Stimulated activated CD8-positive, alpha-beta memory T cell treated with anti-CD3 and anti-CD28 coated beads, Interleukin-7, amount 100 ng/mL, for 4 hours (primary cell): ENCODE results near the gene MOBP.
"Not testable (repeated sequence)": the region's sequence is repeated elsewhere in the genome, so short reads cannot be mapped to it uniquely, and the experiment has no call there.

Source experiments
- DNase-seq, 2 donors: peaks; one replicate each; pipeline ENCODE4 v3.0.0-alpha.2; 2020; ENCODE audit warnings: low read depth in 2 of 2

MOBP gene

DNA sequence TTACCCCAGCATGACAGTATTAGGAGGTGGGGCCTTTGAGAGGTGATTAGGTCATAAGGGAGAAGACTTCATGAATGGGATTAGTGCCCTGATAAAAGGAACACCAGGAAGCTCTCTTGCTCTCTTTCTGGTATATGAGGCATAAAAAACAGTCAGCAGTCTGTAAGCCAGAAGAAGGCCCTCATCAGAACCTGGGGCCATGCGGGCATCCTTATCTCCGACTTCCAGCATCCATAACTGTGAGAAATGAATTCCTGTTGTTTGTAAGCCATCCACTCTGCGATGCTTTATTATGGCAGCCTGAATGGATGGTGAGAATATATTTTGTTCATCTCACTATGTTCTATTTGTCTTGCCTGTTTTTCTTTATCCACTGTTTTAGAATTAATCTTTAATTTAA, 17.7 kb upstream of the MOBP start:
- DNase-seq = no peak

DNA sequence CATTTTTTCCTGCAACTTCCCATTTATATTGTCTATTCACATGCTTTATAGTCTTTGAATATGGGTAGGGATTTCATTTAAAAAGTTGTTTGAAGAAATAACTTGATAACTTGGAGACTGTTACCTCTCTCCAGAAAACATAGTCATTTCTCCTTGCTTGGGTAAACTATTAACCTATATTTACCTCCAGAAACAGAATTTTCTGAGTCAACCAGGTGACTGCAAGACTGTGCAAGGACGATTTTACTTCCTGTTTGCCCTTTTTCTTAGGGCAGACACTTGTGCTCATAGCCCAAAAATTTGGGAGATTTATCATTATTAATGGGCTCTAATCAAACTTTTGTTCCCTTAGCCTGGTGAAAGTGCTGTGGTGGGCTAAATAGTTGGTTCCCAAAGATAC, 14.3 kb upstream of the MOBP start:
- DNase-seq = no peak

DNA sequence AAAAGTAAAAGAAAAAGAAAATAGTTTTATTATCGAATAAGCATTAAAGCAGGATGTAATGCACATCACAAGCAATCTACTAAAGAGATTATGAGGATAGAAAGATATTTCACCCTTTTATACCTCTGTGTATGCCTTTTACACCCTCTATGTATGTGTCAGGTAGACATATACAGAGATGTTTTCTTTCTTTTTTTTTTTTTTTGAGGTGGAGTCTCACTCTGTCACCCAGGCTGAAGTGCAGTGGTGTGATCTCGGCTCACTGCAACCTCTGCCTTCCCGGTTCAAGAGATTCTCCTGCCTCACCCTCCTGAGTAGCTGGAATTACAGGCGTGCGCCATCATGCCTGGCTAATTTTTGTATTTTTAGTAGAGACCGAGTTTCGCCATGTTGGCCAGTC, 13.6 kb upstream of the MOBP start:
- not testable (repeated sequence) for DNase-seq

DNA sequence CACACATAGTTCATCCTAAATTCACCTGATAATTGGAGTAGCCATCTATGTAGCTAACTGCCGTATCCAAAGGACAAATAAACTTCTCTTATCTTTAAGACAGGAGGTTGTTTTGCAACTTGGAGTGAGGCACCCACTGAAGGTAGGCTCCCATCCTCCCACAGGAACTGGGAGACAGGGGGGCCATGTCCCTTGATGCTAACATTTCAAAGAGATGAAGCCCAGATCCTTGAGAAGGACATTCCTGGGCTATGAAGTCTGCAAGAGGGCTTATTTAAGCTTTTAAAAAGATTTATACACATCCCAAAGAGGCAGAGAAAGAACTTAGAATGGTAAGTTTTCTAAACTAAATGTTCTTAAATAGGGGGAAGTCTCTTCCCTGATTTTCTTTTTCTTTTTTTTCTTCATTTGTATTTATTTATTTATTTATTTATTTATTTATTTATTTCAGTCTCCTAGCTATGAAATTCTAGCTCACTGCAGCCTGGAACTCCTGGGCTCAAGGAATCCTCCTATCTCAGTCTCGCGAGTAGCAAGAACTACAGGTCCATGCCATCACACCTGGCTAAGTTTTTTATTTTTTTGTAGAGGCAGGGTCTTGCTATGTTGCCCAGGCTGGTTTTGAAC, 12.8 kb upstream of the MOBP start:
- no peak for DNase-seq

DNA sequence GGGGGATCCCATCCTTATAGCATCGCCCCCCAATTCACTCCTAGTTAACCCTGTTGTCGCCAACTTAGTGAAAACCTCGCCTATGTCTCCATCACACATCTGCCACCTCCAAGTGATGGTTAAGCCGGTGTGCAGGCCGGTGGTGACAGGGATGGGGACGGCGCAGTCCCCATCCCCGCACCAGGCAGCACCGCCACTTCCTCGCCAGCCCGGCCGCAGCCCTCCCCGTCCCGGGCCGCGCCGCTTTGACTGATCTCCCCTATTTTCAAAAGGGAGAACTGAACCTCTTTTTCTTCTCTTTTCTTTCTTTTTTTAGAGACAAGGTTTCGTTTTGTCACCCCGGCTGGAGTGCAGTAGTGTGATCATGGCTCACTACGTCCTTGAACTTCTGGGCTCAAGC, 11.3 kb upstream of the MOBP start:
- DNase-seq = no peak

DNA sequence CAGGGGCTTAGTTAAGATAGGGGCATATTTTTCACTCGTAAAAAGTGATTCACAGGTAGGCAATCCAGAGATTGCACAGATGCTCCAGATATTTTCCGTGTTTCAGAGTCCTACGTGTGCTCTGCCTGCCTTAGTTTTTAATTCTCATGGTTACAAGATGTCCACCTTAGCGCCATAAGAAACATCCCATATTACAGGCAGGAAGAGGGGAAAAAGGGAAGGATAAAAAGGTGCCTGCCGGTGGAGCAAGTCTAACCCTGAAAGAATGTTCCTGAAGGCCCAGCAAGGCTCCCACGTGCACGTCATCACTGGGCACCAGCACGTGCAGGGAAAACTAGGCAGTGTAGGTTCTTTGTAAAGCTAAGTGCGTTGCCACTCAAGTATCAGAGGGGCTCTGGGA, 10.1 kb upstream of the MOBP start:
- no peak for DNase-seq

DNA sequence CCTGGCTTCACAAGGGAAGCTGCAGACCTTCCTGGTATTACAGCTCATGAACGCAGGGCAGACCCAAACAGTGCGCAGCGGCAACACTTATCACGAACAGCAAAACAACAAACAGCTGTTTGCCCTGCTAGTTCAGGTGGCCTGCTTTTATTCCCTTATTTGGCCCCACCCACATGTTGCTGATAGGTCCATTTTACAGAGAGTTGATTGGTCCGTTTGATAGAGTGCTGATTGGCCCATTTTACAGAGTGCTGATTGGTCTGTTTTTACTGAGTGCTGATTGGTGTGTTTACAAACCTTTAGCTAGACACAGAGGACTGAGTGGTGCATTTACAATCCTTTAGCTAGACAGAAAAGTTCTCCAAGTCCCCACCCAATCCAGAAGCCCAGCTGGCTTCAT, 8.9 kb upstream of the MOBP start:
- not testable (repeated sequence) for DNase-seq

DNA sequence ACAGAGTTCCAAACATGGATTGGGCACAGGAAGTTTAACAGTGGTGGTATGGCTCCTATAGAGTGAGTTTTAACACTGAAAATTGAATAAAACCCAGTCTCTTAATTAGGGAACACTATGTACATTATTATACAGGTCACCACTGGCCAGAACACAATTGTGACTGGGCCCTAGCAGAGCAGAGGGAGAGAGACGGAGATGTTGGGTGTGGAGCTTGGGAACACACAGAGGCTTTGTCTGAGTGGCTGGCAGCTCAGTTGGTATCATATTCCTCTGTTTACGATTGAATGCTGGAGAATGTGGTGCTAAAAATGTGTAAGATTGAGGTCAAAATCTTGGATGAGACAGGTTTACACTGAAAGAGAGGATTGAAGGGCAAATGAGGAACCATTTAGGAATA, 6.8 kb upstream of the MOBP start:
- DNase-seq = no peak

DNA sequence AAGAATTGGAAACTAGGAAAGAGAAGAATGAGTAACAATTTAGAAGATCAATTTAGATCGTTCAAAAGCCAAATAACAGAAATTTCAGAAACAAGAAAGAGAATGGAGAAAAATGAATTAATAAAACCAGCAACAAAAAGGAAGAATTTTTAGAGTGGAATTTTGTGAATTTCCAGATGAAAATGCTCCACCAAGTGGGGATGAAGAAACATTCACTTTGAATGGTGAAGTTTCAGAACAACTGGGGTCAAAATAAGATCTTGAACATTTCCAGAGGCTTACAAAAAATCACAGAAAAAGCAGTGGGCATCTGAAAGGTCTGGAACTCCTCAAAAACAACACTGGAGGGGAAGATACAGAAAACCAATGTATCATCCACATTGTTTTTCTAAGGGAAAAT, 4.2 kb upstream of the MOBP start:
- no peak for DNase-seq

DNA sequence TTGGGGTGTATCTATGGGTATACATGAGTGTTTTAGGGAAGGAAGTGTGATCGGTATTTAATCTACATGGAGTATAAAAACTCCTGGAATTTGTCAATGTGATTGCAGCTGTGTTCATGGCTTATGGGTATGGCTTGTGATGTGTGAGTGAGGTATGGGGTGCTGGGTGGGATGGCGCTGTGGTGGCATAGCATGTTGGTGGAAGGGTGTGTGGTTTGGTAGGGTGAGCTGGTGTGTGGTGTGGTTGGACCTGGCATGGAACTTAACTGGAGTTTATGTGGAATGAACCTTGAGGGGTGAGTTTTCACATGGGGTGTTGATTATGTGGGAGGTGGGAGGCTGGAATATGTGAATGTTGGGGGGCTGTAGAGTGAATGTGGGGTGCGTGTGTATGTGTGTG, 492 bp upstream of the MOBP start:
- no peak for DNase-seq

DNA sequence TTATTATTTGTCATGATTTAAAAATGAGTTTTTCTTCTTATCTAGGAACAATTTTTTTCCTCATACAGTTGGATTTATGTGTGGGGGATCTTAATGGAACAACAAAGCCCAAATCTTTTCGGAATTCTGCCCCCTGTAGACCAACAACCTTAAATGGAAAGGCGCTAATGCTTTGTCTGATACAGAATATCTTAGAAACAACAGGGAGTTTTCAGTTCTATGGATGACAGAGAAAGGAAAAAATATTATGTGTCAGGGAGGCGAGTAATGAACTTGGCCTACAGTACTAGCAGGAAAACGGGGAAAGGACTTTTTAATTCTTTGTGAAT, 592 bp downstream of the MOBP start:
- DNase-seq = no peak

DNA sequence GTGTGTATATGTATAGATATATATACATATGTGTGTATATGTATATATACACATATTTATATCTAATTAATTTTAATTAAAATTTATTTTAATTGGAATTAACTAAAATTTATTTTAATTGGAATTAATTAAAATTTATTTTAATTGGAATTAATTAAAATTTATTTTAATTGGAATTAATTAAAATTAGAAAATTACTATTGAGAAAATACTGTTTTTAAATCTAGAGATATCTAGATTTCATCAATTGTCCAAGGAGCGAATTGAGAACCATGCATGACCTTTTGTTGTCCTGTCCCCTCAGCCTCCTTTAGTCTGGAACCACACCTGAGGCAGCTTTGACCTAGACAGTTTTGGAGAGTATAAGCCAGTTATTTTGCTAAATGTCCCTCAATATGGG, 1.8 kb downstream of the MOBP start:
- DNase-seq = no peak

DNA sequence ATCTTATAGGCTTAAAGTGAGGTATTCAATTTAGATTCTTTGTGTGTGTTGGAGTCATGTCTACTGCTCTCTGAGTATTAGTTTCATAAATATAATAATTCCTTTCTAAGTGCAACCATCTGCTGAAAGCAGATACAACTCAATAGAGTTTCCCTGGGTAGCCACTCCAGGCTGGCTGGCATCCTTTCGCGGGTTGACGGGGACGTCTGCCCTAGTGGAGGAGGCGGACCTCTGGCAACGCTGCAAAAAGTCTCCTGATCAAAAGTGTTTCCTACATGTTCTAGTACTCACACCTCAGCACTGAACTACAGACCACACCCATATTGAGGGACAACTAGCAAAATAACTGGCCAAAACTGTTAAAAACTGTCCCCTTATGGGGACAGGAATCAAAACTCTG, 2.5 kb downstream of the MOBP start:
- DNase-seq = no peak

DNA sequence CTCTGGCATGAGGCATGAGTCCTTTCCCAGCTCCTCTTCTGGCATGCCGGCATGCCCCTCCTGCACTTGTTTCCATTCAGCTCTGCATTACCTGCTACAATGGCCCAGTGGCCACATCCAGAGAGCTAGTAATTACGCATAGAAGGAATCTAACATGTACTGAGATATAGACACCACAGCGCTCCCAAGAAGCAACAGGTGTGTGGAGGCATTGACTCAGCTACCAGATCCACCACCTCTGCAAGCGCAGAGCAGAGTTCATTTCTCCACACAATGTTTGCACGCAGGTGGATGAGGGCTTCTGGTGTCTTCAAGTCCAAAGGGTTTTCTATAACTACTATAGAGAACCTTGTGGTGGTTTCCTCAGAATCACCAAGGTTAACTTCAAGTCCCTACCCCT, 4.2 kb downstream of the MOBP start:
- no peak for DNase-seq

DNA sequence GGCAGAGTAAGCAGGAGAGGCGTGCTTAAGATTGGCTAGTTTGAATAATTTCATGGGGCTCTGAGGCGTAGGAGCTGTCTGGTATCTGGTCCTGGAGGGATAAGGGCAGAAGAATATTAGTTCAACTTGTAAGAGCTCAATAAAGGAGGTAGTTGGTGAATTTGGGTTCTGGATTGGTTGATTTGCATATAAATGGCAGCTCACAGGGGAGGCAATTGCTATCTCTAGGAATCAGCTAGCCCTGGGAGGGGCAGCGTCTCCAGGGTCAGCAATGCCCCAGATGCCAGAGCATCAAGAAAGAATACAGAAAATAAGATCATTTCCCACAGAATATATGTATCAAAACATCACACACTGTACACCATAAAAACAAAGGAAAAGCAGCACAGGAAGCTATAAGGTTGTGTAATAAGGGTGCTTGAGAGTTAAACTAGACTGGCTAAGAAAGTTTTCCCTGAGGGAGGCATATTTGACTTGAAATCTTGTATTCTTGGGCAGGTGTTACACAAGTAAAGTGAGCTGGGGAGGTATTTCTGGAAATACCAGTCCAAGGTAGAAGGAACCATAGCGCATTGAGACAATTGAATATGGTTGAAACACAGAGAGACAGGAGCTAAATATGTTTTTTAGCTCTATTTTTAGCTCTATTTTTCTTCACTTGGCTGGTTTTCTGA, 6.1 kb downstream of the MOBP start:
- DNase-seq = no peak

DNA sequence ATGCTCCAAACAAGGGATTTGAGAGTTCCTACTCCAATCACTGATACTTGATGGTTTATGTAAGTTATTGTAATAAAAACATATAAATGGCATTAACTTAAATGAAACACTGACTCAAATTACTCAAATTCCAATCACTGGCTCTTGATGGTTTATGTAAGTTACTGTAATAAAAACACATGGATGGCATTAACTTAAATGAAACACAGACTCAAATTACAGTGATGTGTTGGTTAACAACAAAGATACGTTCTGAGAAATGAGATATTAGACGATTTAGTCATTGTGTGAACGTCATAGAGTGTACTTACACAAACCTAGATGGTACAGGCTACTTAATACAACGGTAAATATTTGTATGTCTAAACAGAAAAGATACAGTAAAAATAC, 6.6 kb downstream of the MOBP start:
- DNase-seq = no peak

DNA sequence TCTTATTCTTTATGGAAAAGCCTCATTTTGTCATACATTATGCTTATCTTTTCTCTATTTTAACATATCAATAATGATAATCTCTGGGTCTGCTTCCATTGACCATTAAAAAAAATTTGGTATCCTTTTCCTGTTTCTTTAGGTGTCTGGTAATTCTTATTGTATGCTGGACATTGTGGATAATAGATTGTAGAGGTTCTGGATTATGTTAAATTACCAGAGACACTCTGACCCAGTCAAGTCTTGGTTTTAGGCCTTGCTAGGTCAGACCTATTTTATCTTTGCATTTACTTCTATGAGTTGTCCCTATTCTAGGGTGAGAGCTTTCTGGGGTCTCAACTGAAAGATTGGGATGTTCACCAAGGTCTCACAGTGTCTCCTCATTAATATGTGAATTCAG, 9.3 kb downstream of the MOBP start:
- no peak for DNase-seq

DNA sequence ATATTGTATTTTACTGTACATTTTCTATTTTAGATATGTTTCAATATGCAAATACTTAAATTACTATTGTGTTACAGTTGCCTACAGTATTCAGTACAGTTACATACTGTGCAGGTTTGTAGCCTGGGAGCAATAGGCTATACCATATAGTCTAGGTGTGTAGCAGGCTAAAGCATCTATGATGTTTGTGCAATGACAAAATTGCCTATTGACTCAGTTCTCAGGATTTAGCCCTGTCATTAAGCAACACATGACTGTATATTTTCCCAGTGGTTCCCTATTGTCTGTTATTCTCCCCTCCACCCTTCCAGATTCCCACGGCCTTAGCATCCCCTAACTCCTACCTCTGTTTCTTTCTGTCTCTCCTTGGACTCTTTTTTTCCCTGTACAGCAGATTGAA, 10.7 kb downstream of the MOBP start:
- DNase-seq = no peak

DNA sequence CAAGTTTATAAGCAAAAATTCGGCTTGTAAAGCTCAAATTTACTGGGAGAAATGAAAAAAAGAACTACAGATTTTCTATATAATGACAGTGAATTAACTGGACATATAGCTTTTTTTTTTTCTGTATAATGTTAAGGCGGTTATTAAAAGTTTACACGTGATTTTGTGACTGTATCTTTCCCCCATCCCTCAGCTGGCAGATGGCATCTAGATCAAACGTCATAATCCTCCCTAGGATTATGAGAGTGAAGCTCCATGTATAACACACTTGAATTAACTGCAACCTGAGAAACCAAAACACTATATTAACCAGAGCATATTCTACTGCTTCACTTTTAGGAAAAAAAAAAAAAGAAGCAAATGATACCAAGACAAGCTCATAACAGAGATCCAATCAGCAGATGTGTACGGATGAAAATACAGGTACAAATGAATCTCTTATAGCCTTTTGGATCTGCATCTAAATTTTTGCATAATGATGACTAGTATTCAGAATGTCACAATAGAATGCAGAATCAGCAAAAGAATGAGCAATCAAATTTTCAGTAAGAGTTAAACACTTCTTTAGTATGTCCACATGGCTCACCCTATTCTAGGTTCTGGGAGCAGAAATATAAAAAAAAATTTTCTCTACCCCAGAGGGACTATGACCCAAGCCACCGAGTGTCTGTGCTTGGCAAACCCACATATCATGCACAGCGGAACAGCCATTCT, 12.4 kb downstream of the MOBP start:
- DNase-seq = no peak

DNA sequence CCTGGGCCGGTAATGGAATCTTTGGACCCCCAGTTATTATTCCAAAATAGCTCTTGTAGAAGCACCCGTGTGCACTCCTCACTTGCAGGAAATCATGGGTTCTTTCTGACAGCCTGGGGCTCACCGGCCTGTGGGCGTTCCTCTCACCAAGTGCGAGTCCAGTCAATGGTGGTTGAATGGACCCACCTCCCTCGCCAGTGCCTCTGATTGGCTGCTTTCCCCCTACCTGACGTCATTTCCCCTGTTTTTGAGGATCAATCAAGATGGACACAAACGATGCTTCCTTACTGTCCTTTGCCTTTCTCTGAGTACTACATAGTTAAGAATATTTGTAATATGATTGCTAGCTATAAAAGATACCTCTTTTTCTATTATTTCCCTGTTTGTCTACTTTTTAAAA, 18.1 kb downstream of the MOBP start:
- DNase-seq = no peak

DNA sequence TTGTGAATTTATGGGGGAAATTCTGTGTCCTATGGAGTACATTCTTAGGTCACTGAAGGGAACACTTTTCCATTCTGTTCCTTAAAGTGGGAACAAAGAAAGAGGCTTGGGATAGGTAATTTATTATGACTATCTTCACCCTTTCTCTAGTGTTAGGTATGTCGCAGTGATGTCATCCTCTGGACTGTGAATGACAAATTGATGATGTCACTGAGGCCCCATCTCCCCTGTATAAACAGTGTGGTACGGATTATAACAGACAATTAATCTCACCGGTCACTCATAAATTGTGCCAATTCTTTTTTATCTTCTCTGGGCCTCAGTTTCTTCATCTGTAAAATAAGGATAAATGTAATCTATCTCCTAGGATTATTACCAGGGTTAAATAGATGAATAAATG, 23.5 kb downstream of the MOBP start:
- no peak for DNase-seq

DNA sequence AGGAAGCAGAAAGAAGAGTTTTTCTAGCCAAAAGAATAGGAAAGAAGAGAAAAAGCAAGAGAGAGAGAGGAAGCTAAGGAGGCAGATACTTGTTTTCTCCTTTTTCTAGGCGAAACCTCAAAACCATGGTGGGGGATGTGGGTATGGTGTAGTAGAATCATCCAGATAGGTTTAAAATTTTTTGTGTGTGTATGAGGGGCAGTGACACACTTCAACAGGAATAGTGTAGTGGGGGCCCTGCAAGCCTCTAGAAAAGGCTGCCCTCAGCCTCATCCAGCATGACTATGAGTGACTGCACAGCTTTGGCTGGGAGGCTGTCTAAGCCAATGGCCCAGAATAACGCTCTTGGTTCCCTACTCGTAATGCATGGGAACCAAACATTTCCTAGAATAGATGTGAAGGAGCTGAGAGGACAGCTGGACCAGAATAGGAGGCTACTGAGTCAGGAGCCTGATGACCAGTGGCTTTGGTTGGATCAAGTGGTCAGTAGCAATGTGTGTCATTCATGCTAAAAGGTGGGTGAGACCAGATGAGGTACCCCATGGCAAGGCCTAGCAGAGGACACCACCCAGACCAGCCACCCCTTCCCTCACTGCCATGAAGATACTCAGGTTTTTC, 24.4 kb downstream of the MOBP start:
- DNase-seq = no peak

DNA sequence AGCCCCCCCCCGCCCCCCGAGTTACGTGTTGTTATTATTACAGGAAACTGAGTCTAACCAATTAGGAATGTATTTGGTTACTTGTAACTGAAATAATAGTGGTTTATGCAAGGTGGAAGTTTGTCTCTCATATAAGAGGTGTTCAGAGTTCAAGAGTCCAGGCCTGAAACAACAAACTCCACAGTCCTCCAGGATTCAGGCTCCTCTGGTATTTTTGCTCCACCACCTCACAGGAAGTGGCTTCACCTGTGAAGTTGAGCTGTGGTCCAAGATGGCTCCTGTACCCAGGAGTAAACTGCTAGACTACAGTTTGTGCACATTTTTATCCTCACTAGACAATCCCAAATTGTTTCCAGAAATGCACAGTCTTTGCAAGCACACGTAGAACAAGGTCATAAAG, 27.3 kb downstream of the MOBP start:
- DNase-seq = no peak
